SK-MEL-5 (cell line): ENCODE data around the gene GPBP1. TPM values are rescaled to one million over a fixed set of nuclear protein-coding genes. Genes with fewer than 3 reads are reported as not detected.
A peak's percentile ranks its signal among the peaks of the same experiment; 100 is the strongest.
"Not testable (repeated sequence)": the region's sequence is repeated elsewhere in the genome, so short reads cannot be mapped to it uniquely, and the experiment has no call there.

Source experiments
- DNase-seq: peaks from one replicate; pipeline ENCODE4 v3.0.0-alpha.2; 2016; ENCODE audit warnings: low read depth, low spot score
- in situ Hi-C: cut with HindIII; loops from 2 replicates; pipeline ENCODE4 v1.10.0; 2016; ENCODE audit warnings: low sequenced_read_pairs, high pct_unique_total_duplicates, low pct_unique_long_range_greater_than_20kb
- small RNA-seq, 2 experiments: library from RNA; depleted of rRNA; stranded (forward); fragments of <200 nt; gene quantifications; one replicate each; pipeline ENCODE3, GENCODE V24; 2014
- total RNA-seq: library from RNA; depleted of rRNA; stranded (reverse); fragments of >200 nt; shearing (Covaris generic); gene quantifications from 2 replicates; pipeline ENCODE4 v1.2.3, GENCODE V29; 2014; rRNA removed

The GPBP1 gene
- total RNA-seq, 1 experiment from 2014 or later, result 69.9 TPM

DNA sequence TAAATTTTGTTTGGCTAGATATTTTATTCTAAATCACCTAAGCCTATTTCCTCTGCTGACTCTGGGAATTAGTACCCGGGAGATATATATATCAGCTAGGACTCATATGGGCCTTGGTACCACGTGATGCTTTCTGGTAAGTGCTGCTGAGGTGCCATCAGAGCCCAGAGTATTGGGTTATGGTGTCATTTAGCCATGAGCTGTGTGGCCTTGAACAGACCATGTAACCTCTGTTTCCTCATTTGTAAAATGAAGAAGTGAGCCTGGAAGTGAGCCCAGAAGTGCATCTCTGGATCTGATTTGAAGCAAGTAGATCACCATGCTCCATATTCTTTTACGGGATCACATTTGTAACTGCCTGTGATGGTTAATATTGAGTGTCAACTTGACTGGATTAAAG is 126.1 kb downstream of the GPBP1 start:
- DNase-seq, result no peak
- in situ Hi-C loops, result no loop called here

DNA sequence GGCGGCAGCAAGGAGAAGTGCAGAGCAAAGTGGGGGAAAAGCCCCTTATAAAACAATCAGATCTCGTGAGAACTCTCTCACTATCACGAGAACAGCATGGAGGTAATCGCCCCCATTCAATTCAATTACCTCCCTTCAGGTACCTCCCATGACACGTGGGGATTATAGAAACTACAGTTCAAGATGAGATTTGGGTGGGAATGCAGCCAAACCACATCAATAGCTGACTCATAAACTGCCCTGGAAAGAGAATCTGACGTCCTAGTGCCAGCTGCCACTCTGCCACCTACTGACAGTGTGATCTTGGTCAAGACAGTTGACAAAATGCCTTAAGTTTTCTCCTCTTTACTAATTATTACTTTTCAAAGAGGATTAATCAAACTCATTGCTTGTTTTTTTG is 128.3 kb downstream of the GPBP1 start:
- peak; percentile 82 for DNase-seq
- in situ Hi-C loops, result no loop called here

DNA sequence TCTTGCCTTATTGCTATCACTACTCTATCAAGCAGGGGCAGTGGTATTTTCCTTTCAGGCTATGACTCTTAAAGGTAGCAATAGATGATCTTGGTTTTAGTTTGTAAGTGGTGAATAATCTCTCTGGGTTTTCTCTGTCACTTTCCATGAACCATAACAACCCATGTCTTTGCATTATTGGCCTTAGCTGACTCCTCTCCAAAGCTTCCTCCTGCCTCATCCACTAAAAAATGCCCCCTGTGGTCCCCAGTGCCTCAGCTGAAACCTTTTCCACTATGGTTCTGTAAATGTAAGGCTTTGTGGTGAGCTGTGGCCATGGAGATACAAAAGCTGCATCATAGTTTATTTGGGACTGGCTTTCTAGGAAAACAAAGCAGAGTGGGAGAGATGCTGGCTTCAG is 128.8 kb downstream of the GPBP1 start:
- in situ Hi-C loops, result no loop called here

DNA sequence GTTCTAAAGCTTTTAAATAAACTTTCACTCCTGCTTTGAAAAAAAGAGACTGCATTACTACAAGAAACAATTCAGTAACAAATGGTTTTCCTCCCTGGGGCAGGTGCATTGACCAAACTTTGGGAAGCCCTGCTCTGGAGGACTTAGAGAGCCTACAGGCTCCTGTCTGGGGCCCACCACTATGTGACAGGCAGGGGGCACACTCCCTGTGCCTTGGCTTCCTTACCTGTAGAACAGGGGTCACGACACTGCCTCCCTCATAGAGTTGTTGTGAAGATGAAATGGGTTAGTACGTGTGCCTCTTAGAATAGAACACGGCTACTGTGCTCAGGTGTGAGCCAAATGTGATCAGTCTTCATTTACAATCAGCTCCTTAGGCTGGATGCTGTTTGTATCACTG is 130.1 kb downstream of the GPBP1 start:
- DNase-seq, result no peak
- in situ Hi-C loops, result no loop called here

More for the DNA sequence above, 128.8 kb downstream of the GPBP1 start:
- DNase-seq, result no peak

DNA sequence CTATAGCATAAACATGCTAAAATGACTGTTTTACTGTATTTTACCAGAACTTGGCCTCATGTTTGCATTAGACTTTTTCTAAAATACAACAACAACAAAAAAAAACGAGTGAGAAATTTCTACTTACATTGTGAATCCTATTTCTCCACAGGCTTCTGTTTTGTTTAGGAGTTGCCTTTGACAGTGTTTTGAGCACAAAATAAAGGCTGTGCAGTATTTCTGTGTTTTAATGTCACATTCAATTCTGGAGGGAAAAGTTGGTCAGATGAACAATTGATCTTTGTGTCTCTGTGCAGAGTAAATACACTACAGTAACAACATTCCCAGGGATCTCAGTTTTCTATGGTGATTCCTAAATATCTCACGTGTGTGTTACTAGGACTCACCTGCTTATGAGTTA is 131.1 kb downstream of the GPBP1 start:
- DNase-seq, result peak; percentile 73
- in situ Hi-C loops, result no loop called here

DNA sequence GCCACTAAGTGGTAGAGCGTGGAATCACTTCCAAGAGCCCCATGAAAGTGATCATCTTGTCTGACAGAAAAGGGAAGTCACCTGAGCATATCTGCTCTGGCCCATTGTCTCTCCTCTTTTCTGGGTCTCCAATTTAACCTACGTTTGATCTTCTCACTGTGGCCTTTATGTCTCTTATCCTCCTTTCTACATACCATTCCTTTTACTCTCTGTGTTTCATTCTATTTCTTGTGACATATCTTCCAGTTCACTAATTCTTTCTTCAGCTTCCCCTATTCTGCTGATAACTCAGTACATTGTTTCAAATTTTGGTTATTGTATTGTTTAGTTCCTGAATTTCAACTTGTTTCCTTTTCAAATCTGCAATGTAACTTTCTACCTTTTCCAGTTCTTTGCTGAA is 132.5 kb downstream of the GPBP1 start:
- in situ Hi-C loops, result no loop called here
- DNase-seq, result no peak

DNA sequence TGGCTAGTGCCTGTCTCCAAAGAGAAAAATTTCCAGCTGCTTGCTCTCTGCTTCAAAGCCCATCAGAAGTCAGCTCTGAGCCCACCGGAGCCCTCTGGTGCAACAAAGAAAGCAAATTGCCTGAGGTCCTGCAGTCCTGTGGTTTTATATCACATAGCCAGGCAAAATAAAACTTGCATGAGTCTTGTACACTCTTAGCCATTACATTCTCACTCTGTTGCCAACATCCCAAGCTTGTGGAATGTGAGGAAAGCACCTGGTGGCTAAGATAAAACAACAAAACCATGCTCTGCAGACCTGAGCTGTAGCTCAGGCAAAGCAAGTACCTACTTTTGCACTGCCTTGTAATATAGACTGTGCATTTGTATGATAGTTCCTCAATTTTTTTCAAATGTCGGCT is 133.7 kb downstream of the GPBP1 start:
- DNase-seq, result no peak
- in situ Hi-C loops, result no loop called here

DNA sequence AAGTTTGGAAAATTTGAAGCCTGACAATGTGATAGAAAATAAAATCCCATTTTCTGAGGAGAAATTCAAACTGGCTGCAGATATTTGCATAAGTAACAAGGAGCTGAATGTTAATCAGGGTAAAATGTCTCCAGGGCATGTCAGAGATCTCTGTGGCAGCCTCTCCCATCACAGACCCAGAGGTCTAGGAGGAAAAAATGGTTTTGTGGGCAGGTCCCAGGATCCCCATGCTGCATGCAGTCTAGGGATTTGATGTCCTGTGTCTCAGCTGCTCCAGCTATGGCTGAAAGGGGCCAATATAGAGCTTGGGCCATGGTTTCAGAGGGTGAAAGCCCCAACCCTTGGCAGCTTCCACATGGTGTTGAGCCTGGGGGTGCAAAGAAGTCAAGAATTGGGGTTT is 135.2 kb downstream of the GPBP1 start:
- DNase-seq, in situ Hi-C loops: not testable (repeated sequence)

DNA sequence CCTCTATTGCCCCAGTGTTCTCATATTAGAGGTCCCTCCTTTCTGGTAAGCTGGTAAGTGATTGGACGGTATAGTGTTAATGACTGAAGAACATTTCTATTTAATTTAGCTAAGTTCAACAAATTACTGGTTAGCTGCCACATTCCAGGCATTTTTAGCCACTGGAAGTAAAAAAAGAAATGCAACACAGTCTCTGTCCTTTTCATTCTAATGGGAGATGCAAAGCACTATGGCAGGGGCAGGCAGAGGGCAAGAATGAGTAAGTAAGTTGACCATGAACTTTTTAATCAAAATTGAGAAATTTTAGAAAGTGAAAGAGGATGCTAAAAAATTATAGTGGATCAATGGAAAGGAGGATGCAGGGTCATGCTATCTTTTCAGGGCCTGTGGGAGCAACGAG is 137.4 kb downstream of the GPBP1 start:
- in situ Hi-C loops, result no loop called here
- DNase-seq, result no peak

DNA sequence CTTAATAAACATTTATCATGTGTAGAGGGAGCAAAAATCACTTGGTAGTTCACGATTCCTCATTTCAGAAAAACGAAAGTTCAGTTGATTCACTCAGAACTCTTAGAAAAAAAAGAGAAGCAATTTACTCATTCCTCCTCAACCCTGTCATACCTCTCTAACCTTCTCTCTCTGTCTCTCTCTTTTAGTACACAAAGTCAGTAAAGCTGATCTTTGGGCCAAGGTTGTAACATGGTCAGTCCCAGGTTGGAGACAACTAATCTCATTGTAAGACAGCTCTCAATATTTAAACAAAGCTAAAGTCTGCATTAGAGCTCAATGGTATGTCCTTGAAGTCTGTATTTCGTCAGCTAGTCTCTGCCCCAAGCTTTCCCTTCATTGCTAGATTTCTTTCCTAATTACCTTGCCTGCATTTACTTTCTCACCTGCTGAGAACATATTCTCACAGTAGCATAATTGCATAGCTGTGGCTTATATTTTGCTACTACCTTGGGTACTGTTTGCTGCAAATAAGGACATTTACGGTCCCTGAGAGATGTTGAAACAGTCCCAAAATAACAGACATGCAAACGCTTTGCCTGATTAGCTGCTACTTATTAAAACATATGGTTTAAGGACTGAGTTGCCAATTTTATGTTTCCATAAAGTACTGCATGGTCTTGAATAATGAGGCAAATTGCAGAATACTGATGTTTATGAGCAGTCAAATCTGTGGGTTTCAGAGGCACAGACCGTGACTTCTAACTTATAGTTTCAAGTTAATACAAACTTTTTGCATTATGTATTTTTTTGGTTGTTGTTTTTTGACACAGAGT is 138.3 kb downstream of the GPBP1 start:
- in situ Hi-C loops, result no loop called here
- DNase-seq, result no peak

DNA sequence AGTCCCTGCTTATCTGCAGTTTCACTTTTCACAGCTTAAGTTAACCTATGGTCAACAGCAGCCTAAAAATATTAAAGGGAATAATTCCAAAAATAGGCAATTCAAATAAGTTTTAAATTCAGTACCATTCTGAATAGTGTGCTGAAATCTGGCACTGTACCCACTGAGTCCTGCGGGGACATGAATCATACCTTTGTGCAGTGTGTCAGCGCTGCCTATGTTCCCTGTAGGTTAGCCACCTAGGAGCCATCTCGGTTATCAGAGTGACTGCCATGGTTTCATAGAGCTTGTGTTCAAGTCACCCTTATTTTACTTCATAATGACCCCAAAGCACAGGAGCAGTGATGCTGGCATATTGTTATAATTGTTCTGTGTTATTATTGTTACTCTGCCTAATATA is 139.9 kb downstream of the GPBP1 start:
- DNase-seq, result no peak
- in situ Hi-C loops, result no loop called here

Small RNA genes within 50 kb of the gene (small RNA-seq; reads per million reads assigned to genes)
- 0 reads per million in 2 experiments for gene RF00019

Other genes with a start within 250 kb of the GPBP1 start
- 33.7 and 36.3 TPM in 2 replicates for gene MIER3, start 221.9 kb upstream of the GPBP1 start, total RNA-seq